SK-N-SH treated with all-trans-retinoic acid at 6 μM for 48 hours (cell line): ENCODE data around the gene MVB12B.

Experiments
- ATAC-seq: fragments of 200-7000 bp; cut with Tn5 transposase; 3 replicates; pipeline ENCODE4 v1.9.1; 2020; ENCODE audit warnings: mild to moderate bottlenecking, moderate library complexity
- ARNTL ChIP-seq: fragments of 450-650 bp; formaldehyde crosslinking; IDR thresholded peaks from 2 replicates; pipeline ENCODE4 v1.5.0; 2020; ENCODE audit warnings: low read depth, mild to moderate bottlenecking, moderate library complexity, borderline replicate concordance
- BACH2 ChIP-seq: fragments of 250-450 bp; sonication (Bioruptor Pico); IDR thresholded peaks from 2 replicates; pipeline ENCODE4 v1.9.0; 2021; ENCODE audit warnings: mild to moderate bottlenecking, borderline replicate concordance
- CSDC2 ChIP-seq: fragments of 250-450 bp; sonication (Bioruptor Pico); IDR thresholded peaks from 2 replicates; pipeline ENCODE4 v1.5.0; 2020; ENCODE audit warnings: mild to moderate bottlenecking, moderate library complexity
- GLIS3 ChIP-seq: fragments of 250-450 bp; sonication (Bioruptor Pico); IDR thresholded peaks from 2 replicates; pipeline ENCODE4 v1.5.0; 2020; ENCODE audit warnings: mild to moderate bottlenecking, moderate library complexity
- ISL1 ChIP-seq: fragments of 250-450 bp; sonication (Bioruptor Pico); IDR thresholded peaks from 2 replicates; pipeline ENCODE4 v2.1.2; 2022; ENCODE audit warnings: mild to moderate bottlenecking, moderate library complexity
- OSR1 ChIP-seq: fragments of 250-450 bp; sonication (Bioruptor Pico); IDR thresholded peaks from 2 replicates; pipeline ENCODE4 v1.8.0; 2022; ENCODE audit warnings: moderate library complexity, mild to moderate bottlenecking, inconsistent platforms
- PATZ1 ChIP-seq: fragments of 250-450 bp; sonication (Bioruptor Pico); IDR thresholded peaks from 2 replicates; pipeline ENCODE4 v1.8.0; 2020; ENCODE audit warnings: mild to moderate bottlenecking, moderate library complexity, borderline replicate concordance
- POU6F1 ChIP-seq: fragments of 250-450 bp; sonication (Bioruptor Pico); IDR thresholded peaks from 2 replicates; pipeline ENCODE4 v1.8.0; 2021; ENCODE audit warnings: low read depth, mild to moderate bottlenecking, moderate library complexity, borderline replicate concordance
- PPARA ChIP-seq: fragments of 250-450 bp; sonication (Bioruptor Pico); IDR thresholded peaks from 2 replicates; pipeline ENCODE4 v1.5.0; 2020; ENCODE audit warnings: mild to moderate bottlenecking, borderline replicate concordance
- RARB ChIP-seq: fragments of 250-450 bp; sonication (Bioruptor Pico); IDR thresholded peaks from 2 replicates; pipeline ENCODE4 v1.8.0; 2021; ENCODE audit warnings: mild to moderate bottlenecking, moderate library complexity
- SNAI2 ChIP-seq: fragments of 250-450 bp; sonication (Bioruptor Pico); IDR thresholded peaks from 2 replicates; pipeline ENCODE4 v1.5.0; 2020; ENCODE audit warnings: mild to moderate bottlenecking, moderate library complexity
- TCF4 ChIP-seq: fragments of 250-450 bp; sonication (Bioruptor Pico); IDR thresholded peaks from 2 replicates; pipeline ENCODE4 v1.8.0; 2021; ENCODE audit warnings: mild to moderate bottlenecking, moderate library complexity, borderline replicate concordance
- TOX ChIP-seq: fragments of 250-450 bp; sonication (Bioruptor Pico); IDR thresholded peaks from 2 replicates; pipeline ENCODE4 v1.8.0; 2021; ENCODE audit warnings: mild to moderate bottlenecking, moderate library complexity, borderline replicate concordance
- ZFP3 ChIP-seq: fragments of 250-450 bp; sonication (Bioruptor Pico); IDR thresholded peaks from 2 replicates; pipeline ENCODE4 v1.5.0; 2020; ENCODE audit warnings: mild to moderate bottlenecking, moderate library complexity
- ZFP30 ChIP-seq: fragments of 450-650 bp; formaldehyde crosslinking; IDR thresholded peaks from 2 replicates; pipeline ENCODE4 v1.5.0; 2022; ENCODE audit warnings: mild to moderate bottlenecking, moderate library complexity
- ZNF565 ChIP-seq: fragments of 450-650 bp; formaldehyde crosslinking; conservative IDR thresholded peaks from 2 replicates; pipeline ENCODE4 v1.5.0; 2020; ENCODE audit warnings: low read depth, mild to moderate bottlenecking, moderate library complexity
- ZNF70 ChIP-seq: fragments of 450-650 bp; formaldehyde crosslinking; IDR thresholded peaks from 2 replicates; pipeline ENCODE4 v1.5.0; 2020; ENCODE audit warnings: mild to moderate bottlenecking, moderate library complexity
- ZNF8 ChIP-seq: fragments of 450-650 bp; formaldehyde crosslinking; IDR thresholded peaks from 2 replicates; pipeline ENCODE4 v1.5.0; 2020; ENCODE audit warnings: mild to moderate bottlenecking, moderate library complexity
- TF ChIP-seq, protein P1 (sequence below): fragments of 250-450 bp; sonication (Bioruptor Pico); IDR thresholded peaks from 2 replicates; pipeline ENCODE4 v1.5.0; 2020; ENCODE audit warnings: mild to moderate bottlenecking, moderate library complexity
- TF ChIP-seq, protein P2 (sequence below): fragments of 250-450 bp; sonication (Bioruptor Pico); IDR thresholded peaks from 2 replicates; pipeline ENCODE4 v1.5.1; 2021; ENCODE audit warnings: mild to moderate bottlenecking, moderate library complexity
- TF ChIP-seq, protein P3 (sequence below): fragments of 250-450 bp; sonication (Bioruptor Pico); IDR thresholded peaks from 2 replicates; pipeline ENCODE4 v1.5.1; 2020; ENCODE audit warnings: low read depth, mild to moderate bottlenecking, moderate library complexity

The MVB12B gene

DNA sequence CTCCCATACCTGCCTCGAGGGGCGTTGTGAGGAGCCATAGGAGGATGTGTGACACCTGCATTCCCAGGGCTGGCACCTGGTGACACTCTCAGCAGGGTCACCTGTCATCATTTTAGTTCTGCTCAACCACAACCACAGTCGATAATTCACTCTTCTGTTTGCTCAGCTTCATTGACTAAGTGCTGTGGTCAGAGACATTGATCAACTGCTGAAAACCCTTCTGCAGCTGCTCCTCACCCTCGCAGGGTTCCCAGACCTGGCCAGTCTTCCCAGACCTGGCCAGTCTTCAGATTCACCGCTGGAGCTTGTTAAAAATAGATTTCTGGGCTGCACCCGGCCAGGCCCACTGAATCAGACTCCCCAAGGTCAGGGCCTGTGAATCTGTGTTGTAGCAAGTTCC is 92.8 kb downstream of the MVB12B start (continued):
- TF ChIP-seq POU6F1 (CRISPR knock-in tag), result no peak
- TF ChIP-seq, all 23 proteins: peak for 0

GRCh38 chr9:126420135-126420534 is 93.5 kb downstream of the MVB12B start:
- TF ChIP-seq, protein P1, sequence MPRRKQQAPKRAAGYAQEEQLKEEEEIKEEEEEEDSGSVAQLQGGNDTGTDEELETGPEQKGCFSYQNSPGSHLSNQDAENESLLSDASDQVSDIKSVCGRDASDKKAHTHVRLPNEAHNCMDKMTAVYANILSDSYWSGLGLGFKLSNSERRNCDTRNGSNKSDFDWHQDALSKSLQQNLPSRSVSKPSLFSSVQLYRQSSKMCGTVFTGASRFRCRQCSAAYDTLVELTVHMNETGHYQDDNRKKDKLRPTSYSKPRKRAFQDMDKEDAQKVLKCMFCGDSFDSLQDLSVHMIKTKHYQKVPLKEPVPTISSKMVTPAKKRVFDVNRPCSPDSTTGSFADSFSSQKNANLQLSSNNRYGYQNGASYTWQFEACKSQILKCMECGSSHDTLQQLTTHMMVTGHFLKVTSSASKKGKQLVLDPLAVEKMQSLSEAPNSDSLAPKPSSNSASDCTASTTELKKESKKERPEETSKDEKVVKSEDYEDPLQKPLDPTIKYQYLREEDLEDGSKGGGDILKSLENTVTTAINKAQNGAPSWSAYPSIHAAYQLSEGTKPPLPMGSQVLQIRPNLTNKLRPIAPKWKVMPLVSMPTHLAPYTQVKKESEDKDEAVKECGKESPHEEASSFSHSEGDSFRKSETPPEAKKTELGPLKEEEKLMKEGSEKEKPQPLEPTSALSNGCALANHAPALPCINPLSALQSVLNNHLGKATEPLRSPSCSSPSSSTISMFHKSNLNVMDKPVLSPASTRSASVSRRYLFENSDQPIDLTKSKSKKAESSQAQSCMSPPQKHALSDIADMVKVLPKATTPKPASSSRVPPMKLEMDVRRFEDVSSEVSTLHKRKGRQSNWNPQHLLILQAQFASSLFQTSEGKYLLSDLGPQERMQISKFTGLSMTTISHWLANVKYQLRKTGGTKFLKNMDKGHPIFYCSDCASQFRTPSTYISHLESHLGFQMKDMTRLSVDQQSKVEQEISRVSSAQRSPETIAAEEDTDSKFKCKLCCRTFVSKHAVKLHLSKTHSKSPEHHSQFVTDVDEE, result no peak
- TF ChIP-seq ZFP30 (CRISPR knock-in tag) (no peak), PPARA (no peak), OSR1 (no peak), RARB (CRISPR knock-in tag) (no peak), ISL1 (no peak), BACH2 (CRISPR knock-in tag) (no peak), PATZ1 (CRISPR knock-in tag) (no peak), POU6F1 (CRISPR knock-in tag) (no peak), ZNF70 (CRISPR knock-in tag) (no peak), ZNF565 (CRISPR knock-in tag) (no peak), CSDC2 (CRISPR knock-in tag) (no peak), SNAI2 (CRISPR knock-in tag) (no peak), TOX (CRISPR knock-in tag) (no peak), ARNTL (no peak), ZNF8 (CRISPR knock-in tag) (no peak), GLIS3 (CRISPR knock-in tag) (no peak), TCF4 (CRISPR knock-in tag) (no peak), ZFP3 (CRISPR knock-in tag) (no peak)
- TF ChIP-seq, protein P2, sequence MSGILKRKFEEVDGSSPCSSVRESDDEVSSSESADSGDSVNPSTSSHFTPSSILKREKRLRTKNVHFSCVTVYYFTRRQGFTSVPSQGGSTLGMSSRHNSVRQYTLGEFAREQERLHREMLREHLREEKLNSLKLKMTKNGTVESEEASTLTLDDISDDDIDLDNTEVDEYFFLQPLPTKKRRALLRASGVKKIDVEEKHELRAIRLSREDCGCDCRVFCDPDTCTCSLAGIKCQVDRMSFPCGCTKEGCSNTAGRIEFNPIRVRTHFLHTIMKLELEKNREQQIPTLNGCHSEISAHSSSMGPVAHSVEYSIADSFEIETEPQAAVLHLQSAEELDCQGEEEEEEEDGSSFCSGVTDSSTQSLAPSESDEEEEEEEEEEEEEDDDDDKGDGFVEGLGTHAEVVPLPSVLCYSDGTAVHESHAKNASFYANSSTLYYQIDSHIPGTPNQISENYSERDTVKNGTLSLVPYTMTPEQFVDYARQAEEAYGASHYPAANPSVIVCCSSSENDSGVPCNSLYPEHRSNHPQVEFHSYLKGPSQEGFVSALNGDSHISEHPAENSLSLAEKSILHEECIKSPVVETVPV (CRISPR knock-in tag), result no peak
- ATAC-seq, result no peak

- ATAC-seq, result no peak
- TF ChIP-seq SNAI2 (CRISPR knock-in tag) (no peak), CSDC2 (CRISPR knock-in tag) (no peak), RARB (CRISPR knock-in tag) (no peak), POU6F1 (CRISPR knock-in tag) (no peak), ZNF565 (CRISPR knock-in tag) (no peak), ISL1 (no peak), ARNTL (no peak)
- TF ChIP-seq, protein P1, result no peak
- TF ChIP-seq, protein P3, sequence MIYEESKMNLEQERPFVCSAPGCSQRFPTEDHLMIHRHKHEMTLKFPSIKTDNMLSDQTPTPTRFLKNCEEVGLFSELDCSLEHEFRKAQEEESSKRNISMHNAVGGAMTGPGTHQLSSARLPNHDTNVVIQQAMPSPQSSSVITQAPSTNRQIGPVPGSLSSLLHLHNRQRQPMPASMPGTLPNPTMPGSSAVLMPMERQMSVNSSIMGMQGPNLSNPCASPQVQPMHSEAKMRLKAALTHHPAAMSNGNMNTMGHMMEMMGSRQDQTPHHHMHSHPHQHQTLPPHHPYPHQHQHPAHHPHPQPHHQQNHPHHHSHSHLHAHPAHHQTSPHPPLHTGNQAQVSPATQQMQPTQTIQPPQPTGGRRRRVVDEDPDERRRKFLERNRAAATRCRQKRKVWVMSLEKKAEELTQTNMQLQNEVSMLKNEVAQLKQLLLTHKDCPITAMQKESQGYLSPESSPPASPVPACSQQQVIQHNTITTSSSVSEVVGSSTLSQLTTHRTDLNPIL (CRISPR knock-in tag), result no peak
Observed at GRCh38 chr9:126420643-126421564, 94.3 kb downstream of the MVB12B start.
